Mammary epithelial cell (primary cell): ENCODE results near the gene DBX1.

Source experiments
- EZH2 ChIP-seq: IDR thresholded peaks from 2 replicates; pipeline ENCODE4 v1.6.1; 2012; ENCODE audit warnings: low read length, inconsistent platforms, borderline replicate concordance
- TF ChIP-seq, protein P1 (sequence below), 2 donors: IDR thresholded peaks in 1 of 2; conservative IDR thresholded peaks in 1 of 2; 2 replicates each; pipeline ENCODE4 v1.5.1; 2011 to 2012; ENCODE audit warnings: inconsistent platforms in 2 of 2, low read length in 2 of 2, mild to moderate bottlenecking in 2 of 2, control low read depth in 1 of 2, low read depth in 1 of 2; ENCODE audit not compliant: insufficient read depth in 1 of 2; ENCODE audit errors: extremely low read depth in 1 of 2

DNA sequence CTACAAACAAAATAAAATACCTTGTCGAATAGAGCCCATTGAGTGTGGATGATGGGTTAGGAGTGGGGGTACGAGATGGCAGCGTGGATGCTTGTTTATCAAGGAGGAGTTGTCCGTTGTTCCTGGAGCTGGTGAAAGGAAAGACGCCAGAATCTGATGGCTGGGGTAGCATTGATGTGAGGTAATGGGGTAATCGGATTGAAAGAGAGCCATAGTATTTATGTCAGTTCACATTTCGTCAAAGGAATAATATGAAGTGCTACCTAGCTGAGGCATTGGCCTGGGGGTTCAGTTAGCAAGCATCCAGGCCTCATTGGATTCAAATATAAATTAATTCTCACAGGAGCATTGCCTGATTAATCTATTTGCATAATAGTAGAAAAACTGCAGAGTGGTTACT, 16.9 kb upstream of the DBX1 start:
- TF ChIP-seq, protein P1, sequence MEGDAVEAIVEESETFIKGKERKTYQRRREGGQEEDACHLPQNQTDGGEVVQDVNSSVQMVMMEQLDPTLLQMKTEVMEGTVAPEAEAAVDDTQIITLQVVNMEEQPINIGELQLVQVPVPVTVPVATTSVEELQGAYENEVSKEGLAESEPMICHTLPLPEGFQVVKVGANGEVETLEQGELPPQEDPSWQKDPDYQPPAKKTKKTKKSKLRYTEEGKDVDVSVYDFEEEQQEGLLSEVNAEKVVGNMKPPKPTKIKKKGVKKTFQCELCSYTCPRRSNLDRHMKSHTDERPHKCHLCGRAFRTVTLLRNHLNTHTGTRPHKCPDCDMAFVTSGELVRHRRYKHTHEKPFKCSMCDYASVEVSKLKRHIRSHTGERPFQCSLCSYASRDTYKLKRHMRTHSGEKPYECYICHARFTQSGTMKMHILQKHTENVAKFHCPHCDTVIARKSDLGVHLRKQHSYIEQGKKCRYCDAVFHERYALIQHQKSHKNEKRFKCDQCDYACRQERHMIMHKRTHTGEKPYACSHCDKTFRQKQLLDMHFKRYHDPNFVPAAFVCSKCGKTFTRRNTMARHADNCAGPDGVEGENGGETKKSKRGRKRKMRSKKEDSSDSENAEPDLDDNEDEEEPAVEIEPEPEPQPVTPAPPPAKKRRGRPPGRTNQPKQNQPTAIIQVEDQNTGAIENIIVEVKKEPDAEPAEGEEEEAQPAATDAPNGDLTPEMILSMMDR (conservative IDR thresholded peaks at IDR 0.05 in 1 of 2, IDR thresholded peaks at IDR 0.05 in 1 of 2; ENCODE audit: extremely low read depth in 1 of 2, insufficient read depth in 1 of 2, low read depth in 1 of 2, low read length in 2 of 2) = no peak
- no peak for TF ChIP-seq EZH2
